Measurements from ENCODE around the gene KDM5B.

KDM5B gene

DNA sequence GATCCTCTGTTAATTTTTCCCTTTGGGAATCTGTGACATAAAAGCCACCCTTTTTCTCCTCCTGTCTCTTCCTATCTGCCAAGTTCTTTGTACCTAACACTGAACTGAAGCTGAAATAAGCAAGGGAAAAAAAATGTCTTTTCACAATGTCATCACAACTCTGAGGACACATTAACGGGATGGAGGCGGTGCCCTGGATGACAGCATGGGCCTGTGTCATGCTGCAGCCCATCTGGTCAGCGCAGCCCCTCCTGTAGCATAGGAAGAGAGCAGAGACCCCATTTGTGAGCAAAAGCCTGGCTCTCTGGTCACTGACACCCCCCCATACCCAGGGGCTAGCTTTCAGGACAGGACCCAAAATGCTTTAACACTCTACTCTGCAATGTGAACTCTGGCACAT is 120.4 kb downstream of the KDM5B start:
- Histone ChIP-seq H2AFZ (ENCODE audit: low read depth, low read length) (no peak overlapping the region), H3K4me2 (ENCODE audit: insufficient read depth, low read length) (no peak overlapping the region), H3K9me3 (ENCODE audit: insufficient read depth, low read length, severe bottlenecking) (no peaks in the 10 kb centered on the region), H3K79me2 (ENCODE audit: insufficient read depth, low read length) (no peaks in the 10 kb centered on the region), H3K27me3 (ENCODE audit: insufficient read depth, low read length, poor library complexity) (peaks cover 9% of the 10 kb centered on the region), H3K9ac (ENCODE audit: low read depth, low read length) (no peak overlapping the region), H3K36me3 (ENCODE audit: insufficient read depth, low read length) (no peaks in the 10 kb centered on the region), H3K27ac (ENCODE audit: low read length) (no peak overlapping the region), H4K20me1 (ENCODE audit: insufficient read depth, low read length) (peaks cover 10% of the 10 kb centered on the region; the same call in 1 of the 2 replicates), H3K4me1 (ENCODE audit: insufficient read depth, low read length) (no peaks in the 10 kb centered on the region), H3K4me3 (ENCODE audit: low read depth in 1 of 2, low read length in 2 of 2) (no peak overlapping the region)
- ATAC-seq (ENCODE audit: insufficient read depth, low read depth) (no peak), DNase-seq (no peak)
- TF ChIP-seq EZH2 (IDR thresholded peaks at IDR 0.05; ENCODE audit: borderline replicate concordance, low read depth, low read length, severe bottlenecking) (no peak), CTCF (IDR thresholded peaks at IDR 0.05; ENCODE audit: borderline replicate concordance, extremely low read depth, low read length, poor library complexity, severe bottlenecking) (no peak)

GRCh38 chr1:202687370-202687769 is 120.9 kb downstream of the KDM5B start:
- Histone ChIP-seq H3K79me2 (ENCODE audit: insufficient read depth, low read length) (no peaks in the 10 kb centered on the region), H3K9me3 (ENCODE audit: insufficient read depth, low read length, severe bottlenecking) (no peaks in the 10 kb centered on the region), H3K9ac (ENCODE audit: low read depth, low read length) (no peak overlapping the region), H3K4me3 (ENCODE audit: low read depth in 1 of 2, low read length in 2 of 2) (no peak overlapping the region), H3K4me1 (ENCODE audit: insufficient read depth, low read length) (no peaks in the 10 kb centered on the region), H3K4me2 (ENCODE audit: insufficient read depth, low read length) (no peak overlapping the region), H4K20me1 (ENCODE audit: insufficient read depth, low read length) (peaks cover 10% of the 10 kb centered on the region; the same call in 1 of the 2 replicates), H3K36me3 (ENCODE audit: insufficient read depth, low read length) (no peaks in the 10 kb centered on the region), H2AFZ (ENCODE audit: low read depth, low read length) (no peak overlapping the region), H3K27me3 (ENCODE audit: insufficient read depth, low read length, poor library complexity) (peaks cover 9% of the 10 kb centered on the region), H3K27ac (ENCODE audit: low read length) (no peak overlapping the region)
- ATAC-seq (ENCODE audit: insufficient read depth, low read depth): no peak
- TF ChIP-seq CTCF (IDR thresholded peaks at IDR 0.05; ENCODE audit: borderline replicate concordance, extremely low read depth, low read length, poor library complexity, severe bottlenecking) (no peak), EZH2 (IDR thresholded peaks at IDR 0.05; ENCODE audit: borderline replicate concordance, low read depth, low read length, severe bottlenecking) (no peak)
- DNase-seq: no peak

GRCh38 chr1:202685641-202686040 is 122.6 kb downstream of the KDM5B start:
- Histone ChIP-seq H3K4me2 (ENCODE audit: insufficient read depth, low read length) (no peak overlapping the region), H3K79me2 (ENCODE audit: insufficient read depth, low read length) (no peaks in the 10 kb centered on the region), H4K20me1 (ENCODE audit: insufficient read depth, low read length) (0 out of 2 replicates have a peak, but pooled peaks cover 6% of the 10 kb centered on the region), H3K9ac (ENCODE audit: low read depth, low read length) (no peak overlapping the region), H3K36me3 (ENCODE audit: insufficient read depth, low read length) (no peaks in the 10 kb centered on the region), H3K4me3 (ENCODE audit: low read depth in 1 of 2, low read length in 2 of 2) (no peak overlapping the region), H3K27ac (ENCODE audit: low read length) (no peak overlapping the region), H3K27me3 (ENCODE audit: insufficient read depth, low read length, poor library complexity) (peaks cover 9% of the 10 kb centered on the region), H3K4me1 (ENCODE audit: insufficient read depth, low read length) (no peaks in the 10 kb centered on the region), H3K9me3 (ENCODE audit: insufficient read depth, low read length, severe bottlenecking) (no peaks in the 10 kb centered on the region), H2AFZ (ENCODE audit: low read depth, low read length) (no peak overlapping the region)
- ATAC-seq (ENCODE audit: insufficient read depth, low read depth) (no peak), DNase-seq (no peak)
- no peak for TF ChIP-seq EZH2 (IDR thresholded peaks at IDR 0.05; ENCODE audit: borderline replicate concordance, low read depth, low read length, severe bottlenecking)

GRCh38 chr1:202684716-202685115 is 123.5 kb downstream of the KDM5B start:
- Histone ChIP-seq H3K27me3 (ENCODE audit: insufficient read depth, low read length, poor library complexity) (peaks cover 9% of the 10 kb centered on the region), H3K9me3 (ENCODE audit: insufficient read depth, low read length, severe bottlenecking) (no peaks in the 10 kb centered on the region), H3K36me3 (ENCODE audit: insufficient read depth, low read length) (no peaks in the 10 kb centered on the region), H3K27ac (ENCODE audit: low read length) (no peak overlapping the region), H3K4me2 (ENCODE audit: insufficient read depth, low read length) (no peak overlapping the region), H3K4me3 (ENCODE audit: low read depth in 1 of 2, low read length in 2 of 2) (no peak overlapping the region), H3K79me2 (ENCODE audit: insufficient read depth, low read length) (no peaks in the 10 kb centered on the region), H2AFZ (ENCODE audit: low read depth, low read length) (no peak overlapping the region), H3K4me1 (ENCODE audit: insufficient read depth, low read length) (no peaks in the 10 kb centered on the region), H4K20me1 (ENCODE audit: insufficient read depth, low read length) (0 out of 2 replicates have a peak, but pooled peaks cover 6% of the 10 kb centered on the region), H3K9ac (ENCODE audit: low read depth, low read length) (no peak overlapping the region)
- DNase-seq (no peak), ATAC-seq (ENCODE audit: insufficient read depth, low read depth) (no peak)
- TF ChIP-seq CTCF (IDR thresholded peaks at IDR 0.05; ENCODE audit: borderline replicate concordance, extremely low read depth, low read length, poor library complexity, severe bottlenecking) (no peak), EZH2 (IDR thresholded peaks at IDR 0.05; ENCODE audit: borderline replicate concordance, low read depth, low read length, severe bottlenecking) (no peak)
